GM12891 (cell line): ENCODE data around the gene CAMKMT.

Experiments
- POLR2A ChIP-seq: IDR thresholded peaks from 2 replicates; pipeline ENCODE4 v1.6.1; 2011; ENCODE audit warnings: low read depth, low read length, control low read depth
- POLR2AphosphoS5 ChIP-seq: IDR thresholded peaks from 2 replicates; pipeline ENCODE4 v1.6.1; 2011; ENCODE audit warnings: low read depth, low read length, control low read depth
- POU2F2 ChIP-seq: IDR thresholded peaks from 2 replicates; pipeline ENCODE4 v1.6.1; 2011; ENCODE audit warnings: low read depth, mild to moderate bottlenecking, control low read depth, low read length, moderate library complexity
- SPI1 ChIP-seq: IDR thresholded peaks from 2 replicates; pipeline ENCODE4 v1.6.1; 2011; ENCODE audit warnings: low read depth, low read length, control low read depth
- TAF1 ChIP-seq: IDR thresholded peaks from 2 replicates; pipeline ENCODE4 v1.6.1; 2011; ENCODE audit warnings: low read depth, low read length, control low read depth

GRCh38 chr2:44730593-44730992 lies 368.8 kb downstream of the CAMKMT start:
- TF ChIP-seq POLR2A (no peak), POLR2AphosphoS5 (no peak), POU2F2 (no peak), TAF1 (no peak), SPI1 (no peak)
